Measurements from ENCODE around the gene CTNNBL1.

Gene CTNNBL1

DNA sequence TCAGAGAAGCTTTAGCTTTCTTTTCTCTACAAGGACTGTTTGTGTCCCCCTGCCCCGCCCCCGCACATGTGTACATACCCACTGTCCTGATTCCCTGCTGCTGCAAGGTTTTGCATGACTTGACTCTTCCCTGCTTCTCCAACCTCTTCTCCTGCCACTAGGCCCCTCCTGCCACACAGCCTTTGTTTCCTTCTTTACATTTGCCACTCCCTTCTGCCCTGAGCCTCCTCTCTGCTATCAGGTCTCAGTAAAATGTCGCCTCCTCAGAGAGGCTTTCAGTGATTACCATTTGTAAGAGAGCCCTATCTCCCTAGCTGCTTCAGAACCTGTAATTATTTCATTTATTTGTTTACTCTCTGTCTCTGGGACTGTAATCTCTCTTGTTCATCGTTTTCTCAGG is 152.7 kb downstream of the CTNNBL1 start:
- TF ChIP-seq, protein P1, sequence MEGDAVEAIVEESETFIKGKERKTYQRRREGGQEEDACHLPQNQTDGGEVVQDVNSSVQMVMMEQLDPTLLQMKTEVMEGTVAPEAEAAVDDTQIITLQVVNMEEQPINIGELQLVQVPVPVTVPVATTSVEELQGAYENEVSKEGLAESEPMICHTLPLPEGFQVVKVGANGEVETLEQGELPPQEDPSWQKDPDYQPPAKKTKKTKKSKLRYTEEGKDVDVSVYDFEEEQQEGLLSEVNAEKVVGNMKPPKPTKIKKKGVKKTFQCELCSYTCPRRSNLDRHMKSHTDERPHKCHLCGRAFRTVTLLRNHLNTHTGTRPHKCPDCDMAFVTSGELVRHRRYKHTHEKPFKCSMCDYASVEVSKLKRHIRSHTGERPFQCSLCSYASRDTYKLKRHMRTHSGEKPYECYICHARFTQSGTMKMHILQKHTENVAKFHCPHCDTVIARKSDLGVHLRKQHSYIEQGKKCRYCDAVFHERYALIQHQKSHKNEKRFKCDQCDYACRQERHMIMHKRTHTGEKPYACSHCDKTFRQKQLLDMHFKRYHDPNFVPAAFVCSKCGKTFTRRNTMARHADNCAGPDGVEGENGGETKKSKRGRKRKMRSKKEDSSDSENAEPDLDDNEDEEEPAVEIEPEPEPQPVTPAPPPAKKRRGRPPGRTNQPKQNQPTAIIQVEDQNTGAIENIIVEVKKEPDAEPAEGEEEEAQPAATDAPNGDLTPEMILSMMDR (IDR thresholded peaks at IDR 0.05; ENCODE audit: low read depth, low read length), result no peak
- no peak overlapping the region for H3K4me3 ChIP-seq (ENCODE audit: low read depth, low read length)

DNA sequence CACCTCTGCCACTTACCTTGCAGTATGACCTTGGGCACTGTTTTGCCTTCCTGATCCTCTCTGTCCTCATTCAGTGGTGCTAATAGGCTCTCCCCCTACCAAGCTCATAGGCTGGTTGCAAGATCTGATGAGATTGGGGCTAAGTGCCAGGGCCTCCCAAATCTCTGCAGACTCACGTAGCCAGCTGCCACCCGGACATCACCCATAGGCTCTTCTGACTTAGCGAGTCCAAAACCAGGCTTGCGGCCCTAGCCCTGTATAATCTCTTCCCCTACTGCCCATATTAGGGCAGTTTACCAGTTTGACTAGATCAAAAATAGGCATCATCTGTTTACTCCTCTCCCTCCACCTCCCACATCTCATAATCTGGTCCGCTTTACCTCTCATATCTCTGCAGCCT is 154.9 kb downstream of the CTNNBL1 start:
- TF ChIP-seq, protein P1 (IDR thresholded peaks at IDR 0.05; ENCODE audit: low read depth, low read length), result no peak
- no peak overlapping the region for H3K4me3 ChIP-seq (ENCODE audit: low read depth, low read length)

DNA sequence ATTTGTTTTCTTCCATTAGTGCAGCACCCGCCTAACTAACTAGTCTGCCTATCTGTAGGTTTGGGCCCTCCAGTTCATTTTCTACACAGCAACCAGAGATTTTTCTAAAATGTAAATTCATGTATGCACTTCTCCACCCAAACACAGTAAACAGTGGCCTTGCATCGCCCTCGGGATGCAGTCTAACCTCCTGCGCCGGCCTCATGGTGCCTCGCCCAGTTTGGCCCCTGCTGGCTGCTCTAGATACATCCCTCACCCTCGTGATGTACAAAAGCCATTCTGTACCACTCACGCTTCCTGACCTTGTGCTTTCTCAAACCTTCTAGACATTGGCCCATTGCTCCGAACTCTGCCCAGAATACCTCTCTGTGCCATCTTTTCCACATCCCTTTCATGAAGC is 155.3 kb downstream of the CTNNBL1 start:
- H3K4me3 ChIP-seq (ENCODE audit: low read depth, low read length), result no peak overlapping the region

DNA sequence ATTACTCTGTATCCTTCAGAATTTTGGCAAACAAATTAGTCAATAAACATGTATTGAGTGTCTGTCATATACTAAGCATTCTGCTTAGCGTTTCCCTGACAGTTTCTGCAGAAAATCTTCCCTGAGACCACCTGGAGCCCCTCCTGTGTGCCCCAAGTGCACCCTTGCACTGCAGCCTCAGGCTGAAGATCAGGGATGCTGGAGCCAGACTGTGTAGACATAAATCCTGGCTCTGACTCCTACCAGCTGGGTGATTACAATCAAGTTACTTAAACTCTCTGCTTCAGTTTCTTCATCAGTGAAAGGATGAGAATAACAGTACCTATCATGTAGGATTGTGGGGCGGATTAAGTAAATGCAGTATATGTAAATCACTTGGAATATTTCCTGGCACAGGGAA is 155.7 kb downstream of the CTNNBL1 start:
- H3K4me3 ChIP-seq (ENCODE audit: low read depth, low read length), result no peak overlapping the region
- TF ChIP-seq, protein P1 (IDR thresholded peaks at IDR 0.05; ENCODE audit: low read depth, low read length), result no peak

More for the DNA sequence above, 155.3 kb downstream of the CTNNBL1 start:
- TF ChIP-seq, protein P1 (IDR thresholded peaks at IDR 0.05; ENCODE audit: low read depth, low read length), result no peak

DNA sequence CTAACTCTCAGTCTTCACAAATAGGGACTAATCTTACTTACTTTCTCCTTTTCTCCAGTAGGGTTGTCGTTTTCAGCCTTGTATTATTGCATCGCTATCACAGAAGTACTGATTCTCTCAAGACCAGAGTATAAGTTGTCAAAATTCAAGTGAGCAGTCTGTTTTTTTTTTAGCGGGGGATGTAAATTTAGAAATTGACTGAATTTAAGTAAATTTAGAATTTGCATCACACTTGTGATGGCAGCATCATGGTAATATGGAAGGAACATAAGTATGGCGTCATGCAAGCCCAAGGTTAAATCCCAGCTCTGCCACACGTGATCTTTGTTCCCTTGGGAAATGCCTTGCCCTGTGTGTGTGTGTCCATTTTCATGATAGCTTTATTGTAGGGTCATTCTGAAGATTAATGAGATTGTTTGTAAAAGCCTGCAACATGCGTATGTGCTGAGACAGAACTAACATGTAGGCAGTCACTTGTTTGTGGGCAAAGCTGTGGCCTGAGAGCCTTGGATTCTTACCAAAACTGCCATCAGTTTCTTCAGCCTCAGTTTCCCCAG is 156.3 kb downstream of the CTNNBL1 start:
- TF ChIP-seq, protein P1 (IDR thresholded peaks at IDR 0.05; ENCODE audit: low read depth, low read length), result no peak
- no peak overlapping the region for H3K4me3 ChIP-seq (ENCODE audit: low read depth, low read length)

DNA sequence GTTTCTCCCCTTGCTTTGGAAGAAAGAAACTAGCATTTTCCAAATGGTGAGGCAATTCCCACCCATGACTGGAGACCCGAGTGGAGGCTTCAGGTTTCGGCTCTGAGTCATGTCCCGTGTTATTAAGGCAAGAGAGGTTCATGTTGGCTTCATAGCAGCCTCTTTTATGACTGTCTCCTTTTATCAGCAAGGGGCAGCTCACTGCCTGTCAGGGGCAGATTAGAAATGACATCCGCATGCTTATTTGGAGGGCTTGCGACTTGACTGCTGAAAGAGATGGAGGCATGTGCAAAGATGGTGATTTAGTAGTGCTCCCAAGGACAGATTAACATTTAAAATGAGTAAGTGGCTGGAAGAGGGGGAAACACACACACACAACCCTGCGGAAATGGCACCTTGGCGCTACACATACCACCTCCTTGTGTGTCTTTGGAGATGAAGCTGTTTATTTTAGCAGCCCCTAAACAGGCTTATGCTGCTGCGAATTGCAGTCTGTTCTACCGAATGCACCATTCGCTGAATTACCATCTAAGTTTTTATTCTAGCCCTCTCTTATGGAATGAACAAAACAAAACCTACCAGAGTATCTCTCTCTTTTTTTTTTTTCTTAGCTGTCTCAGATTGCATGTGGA is 157.0 kb downstream of the CTNNBL1 start:
- TF ChIP-seq, protein P1 (IDR thresholded peaks at IDR 0.05; ENCODE audit: low read depth, low read length), result no peak

DNA sequence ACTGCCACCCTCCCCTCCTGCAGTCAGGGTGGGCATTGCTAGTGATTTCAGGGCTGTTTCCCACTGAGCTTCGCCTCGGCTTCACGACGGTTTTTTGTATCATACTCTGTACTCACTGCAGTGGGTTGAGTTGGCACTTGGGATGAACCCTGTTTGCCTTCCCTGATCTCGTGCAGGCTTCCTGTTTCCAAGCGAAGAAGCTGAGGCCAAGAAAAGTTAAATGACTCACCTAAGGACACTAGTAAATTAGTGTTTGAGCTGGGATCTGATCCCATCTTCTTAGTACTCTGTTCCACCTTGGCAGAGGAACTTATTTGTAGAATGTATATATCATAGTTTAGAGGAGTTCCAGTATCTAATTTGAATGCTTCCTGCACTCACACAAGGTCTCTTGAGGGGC is 158.8 kb downstream of the CTNNBL1 start:
- no peak overlapping the region for H3K4me3 ChIP-seq (ENCODE audit: low read depth, low read length)
- TF ChIP-seq, protein P1 (IDR thresholded peaks at IDR 0.05; ENCODE audit: low read depth, low read length), result no peak

More for the DNA sequence above, 157.0 kb downstream of the CTNNBL1 start:
- H3K4me3 ChIP-seq (ENCODE audit: low read depth, low read length), result no peak overlapping the region

All from WI38 (cell line).